GM11168 (cell line): ENCODE data around the gene RHOT1.

Experiments
- in situ Hi-C: fragments of 300-500 bp; cut with MboI; formaldehyde crosslinking; loops from one replicate; pipeline ENCODE4 v1.12.0; 2022; ENCODE audit warnings: low sequenced_read_pairs; ENCODE audit not compliant: unreplicated experiment

RHOT1 gene

DNA sequence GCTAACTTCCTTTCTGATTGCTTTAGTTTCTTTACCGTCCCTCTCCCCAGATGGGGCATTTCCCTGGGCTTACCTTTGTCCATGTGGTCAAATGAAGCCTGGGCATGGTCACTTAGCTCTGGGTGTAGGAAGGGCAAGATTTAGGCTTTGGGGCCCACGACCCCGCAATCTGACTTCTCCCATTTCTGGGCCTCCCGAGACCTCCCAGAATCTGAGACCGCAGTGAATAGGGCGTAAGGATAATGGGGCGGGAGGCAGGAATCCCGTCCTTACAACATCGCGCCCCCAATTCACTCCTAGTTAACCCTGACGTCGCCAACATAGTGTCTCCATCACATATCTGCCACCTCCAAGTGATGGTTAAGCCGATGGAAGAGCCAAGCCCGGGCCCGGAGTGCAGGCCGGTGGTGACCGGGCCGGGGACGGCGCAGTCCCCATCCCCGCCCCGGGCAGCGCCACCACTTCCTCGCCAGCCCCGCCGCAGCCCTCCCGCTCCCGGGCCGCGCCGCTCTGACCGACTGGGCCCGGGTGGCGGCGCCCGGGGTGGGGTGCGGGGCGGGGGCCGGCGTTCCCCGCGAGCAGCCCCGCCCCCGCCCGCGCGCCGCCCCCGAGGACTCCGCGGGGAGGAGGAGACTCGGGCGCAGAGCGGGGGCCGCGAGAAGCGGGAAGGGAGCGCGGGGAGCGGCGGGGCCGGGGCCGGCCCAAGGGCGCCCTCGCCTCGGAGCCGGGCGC is 123.1 kb downstream of the RHOT1 start, which contains the start of gene RHBDL3:
RHBDL3 (plus strand) TSS at position 641 of the 732 bp plus-strand sequence. CDS start 358 bp downstream, outside the sequence.
- in situ Hi-C loops: loop anchor here (10.0 kb wide), 1 partner anchor 49 kb away; no protein-coding TSS in a partner anchor

- in situ Hi-C loops: loop anchor here (10.0 kb wide), 1 partner anchor 49 kb away; no protein-coding TSS in a partner anchor
These were observed 123.7 kb downstream of the RHOT1 start for GRCh38 chr17:32266051-32266388.

DNA sequence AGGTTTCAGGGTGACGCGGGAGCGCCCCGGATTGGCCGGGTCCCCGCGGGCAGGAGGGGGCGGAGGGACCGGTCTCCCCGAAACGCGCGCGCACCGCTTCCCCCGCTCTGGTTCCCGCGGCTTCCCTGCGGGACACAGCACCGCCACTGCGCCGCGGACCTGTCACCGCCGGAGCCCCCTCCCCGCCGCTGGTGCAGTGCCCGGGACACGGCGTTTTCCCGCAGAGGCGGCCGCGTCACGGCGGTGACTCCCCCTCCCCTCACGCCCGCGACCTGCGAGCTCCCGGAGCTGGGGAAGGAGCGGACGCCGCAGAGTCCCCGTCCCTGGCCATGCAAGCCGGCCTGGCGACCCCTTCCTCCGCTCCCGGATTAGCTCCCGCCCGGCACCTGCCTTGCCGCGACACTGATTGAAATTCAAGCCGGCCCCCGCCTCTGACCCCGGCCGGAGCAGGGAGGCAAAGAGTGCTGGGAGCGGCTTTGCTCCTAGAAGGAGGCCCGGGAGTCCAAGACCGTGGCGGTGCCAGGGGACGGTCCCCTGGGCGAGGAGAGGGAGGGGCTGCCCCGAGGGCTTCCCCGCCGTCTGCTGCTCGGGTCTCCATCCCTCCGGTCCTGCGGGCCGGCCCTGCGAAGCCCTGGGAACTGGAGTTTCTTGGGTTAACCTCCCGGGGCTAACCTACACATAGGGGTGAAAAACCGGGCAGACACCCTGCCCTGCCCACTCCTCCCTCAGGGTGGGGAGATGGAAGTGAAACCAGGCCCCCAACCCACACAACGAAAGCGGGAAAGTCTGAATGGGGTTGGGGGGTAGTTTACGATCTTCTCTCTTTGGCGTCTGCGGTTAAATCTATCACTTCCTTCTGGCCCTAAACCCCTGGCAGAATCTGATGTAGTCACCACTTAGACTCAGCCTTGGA is 124.3 kb downstream of the RHOT1 start:
- in situ Hi-C loops: loop anchor here (10.0 kb wide), 1 partner anchor 48 kb away; no protein-coding TSS in a partner anchor

DNA sequence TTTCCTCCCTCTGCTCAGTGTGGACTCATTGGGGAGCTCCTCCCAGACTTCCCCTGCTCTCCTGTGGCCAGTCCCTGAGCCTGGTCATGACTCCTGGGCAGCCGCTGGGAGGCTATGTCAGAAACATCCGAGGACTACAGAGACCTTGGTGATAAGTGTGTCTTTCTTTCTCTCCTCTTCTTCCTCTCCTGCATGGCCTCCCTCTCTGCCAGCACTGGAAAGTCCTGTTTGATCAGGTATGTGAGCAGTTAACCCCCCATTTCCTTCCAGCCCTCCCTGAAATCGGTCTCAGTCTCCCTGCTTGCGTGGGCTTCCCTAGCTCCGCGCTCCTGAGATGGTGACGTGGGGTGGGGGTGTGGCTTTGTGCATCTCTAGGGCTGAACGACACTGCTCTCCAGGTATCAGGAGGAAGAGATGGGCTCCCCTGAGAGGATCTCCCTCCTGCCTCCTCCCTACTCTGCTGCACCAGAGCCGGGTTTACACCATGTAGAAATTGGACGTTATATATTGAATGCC is 125.4 kb downstream of the RHOT1 start:
- in situ Hi-C loops: loop anchor here (10.0 kb wide), 1 partner anchor 47 kb away; no protein-coding TSS in a partner anchor

DNA sequence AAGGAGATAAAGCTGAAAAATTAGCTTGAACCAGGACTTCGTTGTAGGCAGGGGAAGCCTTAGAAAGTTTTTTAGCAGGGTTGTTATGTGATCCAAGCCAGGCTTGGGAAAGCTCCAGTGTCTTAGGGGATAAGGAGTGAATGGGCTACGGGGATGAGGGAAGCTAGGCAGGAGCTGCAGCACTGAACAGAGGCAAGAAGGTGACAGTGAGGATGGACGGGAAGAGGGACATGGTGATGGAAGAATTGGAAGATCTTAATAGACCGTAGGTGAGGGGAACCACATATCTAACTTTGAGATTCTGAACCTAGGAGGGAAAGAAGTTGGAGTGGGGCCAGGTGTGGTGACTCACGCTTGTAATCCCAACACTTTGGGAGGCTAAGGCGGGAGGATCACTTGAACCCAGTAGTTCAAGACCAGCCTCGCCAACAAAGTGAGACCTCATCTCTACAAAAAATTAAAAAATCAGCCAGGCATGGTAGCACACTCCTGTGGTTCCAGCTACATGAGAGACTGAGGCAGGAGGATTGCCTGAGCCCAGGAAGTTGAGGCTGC is 126.5 kb downstream of the RHOT1 start:
- in situ Hi-C loops: loop anchor here (10.0 kb wide), 1 partner anchor 46 kb away; no protein-coding TSS in a partner anchor

GRCh38 chr17:32269377-32269776 is 127.1 kb downstream of the RHOT1 start:
- in situ Hi-C loops: loop anchor here (10.0 kb wide), 1 partner anchor 45 kb away; no protein-coding TSS in a partner anchor

- in situ Hi-C loops: no loop called here
These were observed 129.5 kb downstream of the RHOT1 start for GRCh38 chr17:32271844-32272243.

DNA sequence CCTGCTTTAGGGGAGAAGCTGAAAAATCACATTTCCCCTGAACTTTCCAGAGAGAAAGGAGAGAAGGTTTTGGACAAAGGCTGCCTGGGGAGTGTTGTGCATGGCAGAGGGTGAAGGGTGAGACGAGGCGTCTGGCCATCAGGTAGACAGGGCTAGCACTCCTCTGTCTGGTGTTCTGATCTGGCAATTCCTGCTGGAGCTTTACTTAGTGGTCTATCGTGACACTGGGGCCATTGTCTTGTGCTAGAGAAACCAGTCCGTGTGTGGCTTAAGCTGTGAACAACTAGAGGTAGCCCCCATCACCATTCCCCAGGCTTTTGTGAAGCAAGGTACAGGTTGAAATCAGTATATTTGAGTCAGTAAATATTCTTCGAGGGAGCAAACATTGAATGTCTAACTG is 131.8 kb downstream of the RHOT1 start:
- in situ Hi-C loops: no loop called here

GRCh38 chr17:32274643-32275042 is 132.3 kb downstream of the RHOT1 start:
- in situ Hi-C loops: no loop called here
